ENCODE measurements around the gene TRAF2.

DNA sequence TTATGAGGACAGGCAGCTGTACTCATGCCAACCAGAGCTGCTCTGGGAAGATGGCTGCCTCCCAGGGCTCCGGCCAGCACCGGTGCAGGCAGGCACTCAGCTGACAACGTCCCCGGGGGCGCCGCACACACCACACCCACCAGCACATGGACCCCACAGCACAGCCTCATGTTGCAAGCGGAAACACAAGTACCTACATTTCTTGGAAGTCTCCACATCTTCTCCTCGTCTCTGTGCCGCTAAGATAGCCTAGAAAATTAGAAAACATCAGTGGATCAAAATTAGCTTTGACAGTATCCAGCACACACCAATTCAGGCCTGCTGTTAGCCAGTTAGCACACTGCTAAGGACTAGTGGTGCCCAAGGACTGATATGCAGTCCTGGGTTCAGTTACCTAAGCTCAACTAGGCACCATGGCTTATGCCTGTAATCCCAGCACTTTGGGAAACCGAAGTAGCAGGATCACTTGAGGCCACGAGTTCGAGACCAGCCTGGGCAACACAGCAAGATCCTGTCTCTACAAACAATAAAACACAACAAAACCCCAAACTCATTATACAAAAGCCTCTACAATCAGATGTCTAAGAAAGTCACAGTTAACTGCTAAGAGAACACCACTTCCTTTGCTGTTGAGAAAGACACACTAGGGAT lies 22.6 kb upstream of the TRAF2 start:
- TF ChIP-seq TCF4 (CRISPR knock-in tag; IDR thresholded peaks at IDR 0.05; ENCODE audit: borderline replicate concordance) (no peak), RARB (CRISPR knock-in tag; IDR thresholded peaks at IDR 0.05) (no peak), CSDC2 (CRISPR knock-in tag; IDR thresholded peaks at IDR 0.05) (no peak)
